ENCODE measurements around the gene ELK3.

DNA sequence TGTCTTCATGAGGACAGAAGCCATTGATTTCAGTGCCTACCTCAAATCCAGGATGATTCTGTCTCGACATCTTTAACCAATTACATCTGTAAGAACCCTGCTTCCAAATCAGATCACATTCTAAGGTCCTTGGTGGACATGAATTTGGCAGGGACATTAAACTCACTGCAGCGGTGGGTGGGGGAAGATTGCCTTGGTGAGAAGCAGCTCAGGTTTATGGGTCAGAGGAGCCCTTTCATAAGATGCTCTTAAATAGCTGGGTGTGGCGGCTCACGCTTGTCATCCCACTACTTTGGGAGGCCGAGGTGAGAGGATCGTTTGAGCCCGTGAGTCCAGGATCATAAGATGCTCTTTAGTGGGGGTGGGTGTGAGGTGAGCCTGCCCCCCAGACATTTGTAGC lies 42.9 kb downstream of the ELK3 start:
- TF ChIP-seq, protein P1, sequence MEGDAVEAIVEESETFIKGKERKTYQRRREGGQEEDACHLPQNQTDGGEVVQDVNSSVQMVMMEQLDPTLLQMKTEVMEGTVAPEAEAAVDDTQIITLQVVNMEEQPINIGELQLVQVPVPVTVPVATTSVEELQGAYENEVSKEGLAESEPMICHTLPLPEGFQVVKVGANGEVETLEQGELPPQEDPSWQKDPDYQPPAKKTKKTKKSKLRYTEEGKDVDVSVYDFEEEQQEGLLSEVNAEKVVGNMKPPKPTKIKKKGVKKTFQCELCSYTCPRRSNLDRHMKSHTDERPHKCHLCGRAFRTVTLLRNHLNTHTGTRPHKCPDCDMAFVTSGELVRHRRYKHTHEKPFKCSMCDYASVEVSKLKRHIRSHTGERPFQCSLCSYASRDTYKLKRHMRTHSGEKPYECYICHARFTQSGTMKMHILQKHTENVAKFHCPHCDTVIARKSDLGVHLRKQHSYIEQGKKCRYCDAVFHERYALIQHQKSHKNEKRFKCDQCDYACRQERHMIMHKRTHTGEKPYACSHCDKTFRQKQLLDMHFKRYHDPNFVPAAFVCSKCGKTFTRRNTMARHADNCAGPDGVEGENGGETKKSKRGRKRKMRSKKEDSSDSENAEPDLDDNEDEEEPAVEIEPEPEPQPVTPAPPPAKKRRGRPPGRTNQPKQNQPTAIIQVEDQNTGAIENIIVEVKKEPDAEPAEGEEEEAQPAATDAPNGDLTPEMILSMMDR (IDR thresholded peaks at IDR 0.05; ENCODE audit: insufficient read depth, low read length, poor library complexity, severe bottlenecking) = no peak
- no peak for TF ChIP-seq EZH2phosphoT487 (conservative IDR thresholded peaks at IDR 0.05; ENCODE audit: low read length)
